MM.1S (cell line): ENCODE results near the gene RASAL2.

Experiments
- DNase-seq: peaks from one replicate; pipeline ENCODE4 v3.0.0-alpha.2; 2015
- H2AFZ ChIP-seq: fragments of 300-600 bp; sonication (generic); 2 replicates; pipeline ENCODE4 v1.6.0; 2016; ENCODE audit warnings: antibody characterized with exemption, low read length
- H3F3A ChIP-seq: fragments of 300-600 bp; sonication (generic); 2 replicates; pipeline ENCODE4 v1.6.1; 2016; ENCODE audit warnings: mild to moderate bottlenecking, antibody characterized with exemption, low read length, moderate library complexity, mixed read lengths; ENCODE audit not compliant: insufficient read depth
- H3K27ac ChIP-seq: fragments of 300-600 bp; sonication (generic); 2 replicates; pipeline ENCODE4 v1.5.1; 2016; ENCODE audit warnings: mild to moderate bottlenecking, low read length
- H3K27me3 ChIP-seq: fragments of 300-600 bp; sonication (generic); replicated peaks from 2 replicates; pipeline ENCODE4 v1.6.0; 2016; ENCODE audit warnings: low read length; ENCODE audit not compliant: insufficient read depth
- H3K36me3 ChIP-seq: fragments of 300-600 bp; sonication (generic); replicated peaks from 2 replicates; pipeline ENCODE4 v1.6.1; 2016; ENCODE audit warnings: mild to moderate bottlenecking, low read length, mixed read lengths; ENCODE audit not compliant: insufficient read depth
- H3K4me1 ChIP-seq: fragments of 300-600 bp; sonication (generic); 2 replicates; pipeline ENCODE4 v1.6.1; 2016; ENCODE audit warnings: low read length, mixed read lengths
- H3K4me2 ChIP-seq: fragments of 300-600 bp; sonication (generic); 2 replicates; pipeline ENCODE4 v1.6.0; 2016; ENCODE audit warnings: low read depth, low read length
- H3K4me3 ChIP-seq: fragments of 300-600 bp; sonication (generic); 2 replicates; pipeline ENCODE4 v1.5.1; 2016; ENCODE audit warnings: low read length, mixed read lengths
- H3K79me2 ChIP-seq: fragments of 300-600 bp; sonication (generic); 2 replicates; pipeline ENCODE4 v1.6.1; 2016; ENCODE audit warnings: mixed run types, low read length, mixed read lengths
- H3K9ac ChIP-seq: fragments of 300-600 bp; sonication (generic); 2 replicates; pipeline ENCODE4 v1.6.1; 2016; ENCODE audit warnings: low read length, mixed read lengths
- H3K9me2 ChIP-seq: fragments of 300-600 bp; sonication (generic); replicated peaks from 2 replicates; pipeline ENCODE4 v1.6.1; 2016; ENCODE audit warnings: mild to moderate bottlenecking, low read length, mixed read lengths; ENCODE audit not compliant: insufficient read depth
- H3K9me3 ChIP-seq: fragments of 300-600 bp; sonication (generic); replicated peaks from 2 replicates; pipeline ENCODE4 v1.6.1; 2016; ENCODE audit warnings: mild to moderate bottlenecking, low read length, mixed read lengths; ENCODE audit not compliant: insufficient read depth
- H4K20me1 ChIP-seq: fragments of 300-600 bp; sonication (generic); 2 replicates; pipeline ENCODE4 v1.6.1; 2016; ENCODE audit warnings: mild to moderate bottlenecking, low read length, moderate library complexity, mixed read lengths; ENCODE audit not compliant: insufficient read depth
- CTCF ChIP-seq: fragments of 300-600 bp; sonication (generic); IDR thresholded peaks from 2 replicates; pipeline ENCODE4 v1.5.1; 2016; ENCODE audit warnings: antibody characterized with exemption, low read length, mixed read lengths
- EZH2 ChIP-seq: fragments of 300-600 bp; sonication (generic); optimal IDR thresholded peaks from 2 replicates; pipeline ENCODE3; 2017; ENCODE audit warnings: low read depth, mild to moderate bottlenecking, antibody characterized with exemption, low read length, mixed read lengths
- EZH2phosphoT487 ChIP-seq: fragments of 300-600 bp; sonication (generic); IDR thresholded peaks from 2 replicates; pipeline ENCODE4 v1.6.1; 2018; ENCODE audit warnings: antibody characterized with exemption, low read length

The RASAL2 gene

DNA sequence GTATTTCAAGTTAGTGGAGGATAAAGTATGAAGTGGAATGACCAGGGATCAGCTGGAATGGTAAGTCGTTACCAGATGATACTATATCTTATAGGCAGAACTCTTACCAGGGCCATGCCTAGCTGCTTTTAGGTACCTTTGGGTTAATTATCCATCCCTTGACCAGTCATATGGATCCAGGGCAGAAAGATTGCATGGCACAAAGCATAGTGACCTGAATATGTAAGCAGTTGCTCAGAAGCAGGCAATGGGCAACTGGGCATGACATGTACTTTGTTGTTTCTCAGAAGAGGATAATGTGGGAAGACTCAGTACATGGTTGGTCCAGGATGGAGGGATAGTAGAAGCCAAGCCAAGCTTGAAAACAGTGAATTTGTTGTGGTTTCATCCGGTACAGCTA, 315.6 kb downstream of the RASAL2 start:
- no peak for DNase-seq
- Histone ChIP-seq H3K9me3 (no peaks in the 10 kb centered on the region), H4K20me1 (no peaks in the 10 kb centered on the region), H3K79me2 (no peaks in the 10 kb centered on the region), H3K4me1 (peaks cover 22% of the 10 kb centered on the region), H3K9ac (no peak overlapping the region), H3K9me2 (no peaks in the 10 kb centered on the region), H3K36me3 (no peaks in the 10 kb centered on the region), H3K4me3 (no peak overlapping the region), H3K27ac (no peak overlapping the region), H3K27me3 (no peaks in the 10 kb centered on the region), H2AFZ (no peak overlapping the region), H3F3A (peaks cover 10% of the 10 kb centered on the region), H3K4me2 (no peak overlapping the region)
- TF ChIP-seq CTCF (no peak), EZH2phosphoT487 (no peak), EZH2 (no peak)

- H3K36me3 ChIP-seq = no peaks in the 10 kb centered on the region
- H3K79me2 ChIP-seq = no peaks in the 10 kb centered on the region
- H3K27me3 ChIP-seq = no peaks in the 10 kb centered on the region
- peak overlapping the region; percentile 16; the same call in 1 of the 2 replicates for H3K27ac ChIP-seq
- DNase-seq = peak; percentile 33
- H3K4me1 ChIP-seq = peaks cover 22% of the 10 kb centered on the region
- no peak overlapping the region for H3K9ac ChIP-seq
- H3K4me2 ChIP-seq = peak overlapping the region; percentile 67
- H3K9me2 ChIP-seq = no peaks in the 10 kb centered on the region
- H3K9me3 ChIP-seq = no peaks in the 10 kb centered on the region
- no peak overlapping the region for H2AFZ ChIP-seq
- no peak for TF ChIP-seq CTCF
- no peak for TF ChIP-seq EZH2
- TF ChIP-seq EZH2phosphoT487 = no peak
- H4K20me1 ChIP-seq = no peaks in the 10 kb centered on the region
- H3F3A ChIP-seq = peaks cover 10% of the 10 kb centered on the region
- 0 out of 2 replicates have a peak overlapping the region, but pooled peaks have one; percentile 6 for H3K4me3 ChIP-seq
These were observed 318.0 kb downstream of the RASAL2 start for GRCh38 chr1:178411756-178412399.

DNA sequence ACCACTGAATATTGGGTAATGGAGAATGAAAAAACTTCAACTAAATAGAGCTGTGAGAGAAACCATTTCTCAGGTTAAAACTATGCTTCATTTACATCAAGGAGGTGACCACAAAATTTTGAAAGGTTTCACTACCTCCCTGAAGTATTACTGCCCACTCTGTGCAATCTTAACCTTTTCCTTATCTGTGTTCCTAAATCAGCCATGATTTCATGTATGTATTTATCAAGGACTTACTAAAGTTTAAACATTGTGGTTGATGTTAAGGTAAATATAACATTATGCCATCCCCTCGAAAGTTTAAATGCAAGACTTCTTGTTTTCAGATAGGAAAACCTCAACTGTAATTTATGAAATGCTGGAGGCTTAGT, 318.5 kb downstream of the RASAL2 start:
- TF ChIP-seq CTCF = no peak
- no peak for TF ChIP-seq EZH2
- TF ChIP-seq EZH2phosphoT487 = no peak
- H3K4me2 ChIP-seq = peak overlapping the region; percentile 67
- H3K27ac ChIP-seq = peak overlapping the region; percentile 16; the same call in 1 of the 2 replicates
- H3K36me3 ChIP-seq = no peaks in the 10 kb centered on the region
- no peak overlapping the region for H2AFZ ChIP-seq
- H3K4me1 ChIP-seq = peaks cover 22% of the 10 kb centered on the region
- H3K79me2 ChIP-seq = no peaks in the 10 kb centered on the region
- H3K9me2 ChIP-seq = no peaks in the 10 kb centered on the region
- H3K9me3 ChIP-seq = no peaks in the 10 kb centered on the region
- no peak overlapping the region for H3K9ac ChIP-seq
- no peaks in the 10 kb centered on the region for H3K27me3 ChIP-seq
- H4K20me1 ChIP-seq = no peaks in the 10 kb centered on the region
- peaks cover 10% of the 10 kb centered on the region for H3F3A ChIP-seq
- DNase-seq = peak; percentile 71
- H3K4me3 ChIP-seq = 0 out of 2 replicates have a peak overlapping the region, but pooled peaks have one; percentile 11
